GM19099 (cell line): ENCODE measurements around the gene SLC38A4.

Source experiments
- POLR2A ChIP-seq: IDR thresholded peaks from 3 replicates; pipeline ENCODE4 v1.6.1; 2011; ENCODE audit warnings: low read depth; ENCODE audit not compliant: insufficient read length; ENCODE audit errors: extremely low read depth

Gene SLC38A4, protein sequence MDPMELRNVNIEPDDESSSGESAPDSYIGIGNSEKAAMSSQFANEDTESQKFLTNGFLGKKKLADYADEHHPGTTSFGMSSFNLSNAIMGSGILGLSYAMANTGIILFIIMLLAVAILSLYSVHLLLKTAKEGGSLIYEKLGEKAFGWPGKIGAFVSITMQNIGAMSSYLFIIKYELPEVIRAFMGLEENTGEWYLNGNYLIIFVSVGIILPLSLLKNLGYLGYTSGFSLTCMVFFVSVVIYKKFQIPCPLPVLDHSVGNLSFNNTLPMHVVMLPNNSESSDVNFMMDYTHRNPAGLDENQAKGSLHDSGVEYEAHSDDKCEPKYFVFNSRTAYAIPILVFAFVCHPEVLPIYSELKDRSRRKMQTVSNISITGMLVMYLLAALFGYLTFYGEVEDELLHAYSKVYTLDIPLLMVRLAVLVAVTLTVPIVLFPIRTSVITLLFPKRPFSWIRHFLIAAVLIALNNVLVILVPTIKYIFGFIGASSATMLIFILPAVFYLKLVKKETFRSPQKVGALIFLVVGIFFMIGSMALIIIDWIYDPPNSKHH

DNA sequence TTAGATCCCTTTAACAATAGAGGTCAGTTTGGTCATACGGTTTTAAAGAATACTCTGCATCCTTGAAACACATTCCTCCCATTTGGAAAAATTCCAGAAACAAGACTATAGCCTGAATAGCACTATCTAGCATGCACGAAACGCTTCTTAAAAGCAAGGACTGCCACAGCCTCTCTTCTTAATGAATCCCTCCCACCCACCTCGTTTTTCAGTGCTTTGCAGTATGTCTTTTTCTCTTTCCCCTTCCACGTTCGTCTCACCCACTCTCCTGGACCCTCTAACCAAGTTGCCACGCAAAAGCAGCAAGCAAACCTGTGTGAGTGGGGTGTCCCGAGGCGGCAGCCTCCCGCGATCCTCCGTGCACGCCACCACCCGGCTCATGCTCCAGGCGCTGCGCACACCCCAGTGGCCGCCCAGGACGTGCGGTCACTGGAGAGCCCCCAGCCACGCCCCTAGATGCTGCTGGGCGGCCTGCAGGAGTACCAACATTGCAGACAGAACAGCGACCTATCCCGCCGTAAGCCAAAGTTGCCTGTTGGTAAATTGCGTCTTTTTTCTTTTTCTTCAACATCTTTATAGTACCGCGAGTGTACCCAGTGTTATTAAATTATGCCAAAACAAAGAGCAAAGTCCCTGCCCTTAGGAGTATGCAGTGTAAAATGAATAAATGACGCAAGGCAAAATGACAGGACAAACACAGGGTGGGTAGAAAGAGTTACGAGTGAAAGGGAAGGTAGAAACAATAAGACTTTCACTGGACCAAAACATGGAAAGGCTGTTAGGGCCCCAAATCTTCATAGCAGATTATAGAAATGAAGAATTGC lies at the start of gene SLC38A4:
SLC38A4 (minus strand) TSS at position 407 of the 824 bp plus-strand sequence. CDS start 32,926 bp downstream, outside the sequence.
- no peak for TF ChIP-seq POLR2A

DNA sequence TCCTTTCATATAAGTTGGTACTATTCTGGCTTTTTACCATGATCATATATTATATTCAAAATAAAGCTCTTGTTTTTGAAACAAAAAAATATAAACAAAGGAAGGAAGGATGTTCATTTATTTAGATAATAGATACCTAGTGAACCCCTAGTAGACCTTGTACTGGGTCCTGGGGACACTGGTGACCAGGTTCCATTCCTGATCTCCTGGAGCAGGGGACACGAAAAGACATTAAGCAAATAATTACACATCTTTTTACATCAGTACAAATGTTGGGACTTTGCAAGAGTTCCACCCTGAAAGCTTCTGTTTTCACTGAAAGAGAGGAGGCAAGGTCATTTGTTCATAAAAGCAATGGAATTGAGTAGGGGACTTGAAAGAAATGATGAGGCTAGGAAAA lies 49.3 kb upstream of the SLC38A4 start:
- TF ChIP-seq POLR2A, result no peak

DNA sequence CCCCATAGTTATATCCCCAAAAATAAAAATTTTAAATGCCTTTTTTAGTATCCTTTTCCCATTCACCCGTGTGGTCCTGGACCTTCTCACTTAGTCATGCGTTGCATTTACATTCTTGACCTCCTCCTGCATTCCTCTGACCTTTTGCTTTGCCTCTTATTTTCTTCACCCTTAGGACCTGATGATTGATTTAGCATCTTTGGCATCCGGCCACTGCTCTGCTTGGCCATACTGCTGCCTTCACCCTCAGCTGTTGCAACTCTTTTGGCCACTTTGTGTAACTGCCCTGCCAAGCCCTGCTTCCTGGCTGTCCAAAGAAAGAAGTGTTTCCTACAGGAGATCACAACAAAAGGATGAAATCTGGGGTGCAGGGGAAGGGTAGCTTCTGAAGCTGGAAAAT lies 48.8 kb upstream of the SLC38A4 start:
- no peak for TF ChIP-seq POLR2A

DNA sequence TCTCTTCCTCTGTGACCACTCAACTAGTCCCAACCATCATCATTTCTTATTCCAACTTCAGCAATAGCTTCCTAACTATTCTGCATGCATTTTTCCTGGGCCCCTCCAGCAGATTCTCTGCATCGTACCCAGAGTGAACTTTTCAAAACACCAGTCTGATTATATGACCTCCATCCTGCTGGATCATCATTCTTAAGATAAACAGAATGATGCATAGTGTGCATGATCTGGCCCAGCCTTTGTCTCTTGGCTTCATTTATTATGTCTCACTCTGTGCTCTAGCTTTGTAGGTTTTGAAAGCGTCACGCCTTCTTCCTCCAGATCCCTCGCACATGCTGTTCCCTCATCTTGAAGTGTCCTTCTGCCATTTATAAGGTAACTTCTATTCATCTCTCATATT lies 46.3 kb upstream of the SLC38A4 start:
- TF ChIP-seq POLR2A, result no peak

DNA sequence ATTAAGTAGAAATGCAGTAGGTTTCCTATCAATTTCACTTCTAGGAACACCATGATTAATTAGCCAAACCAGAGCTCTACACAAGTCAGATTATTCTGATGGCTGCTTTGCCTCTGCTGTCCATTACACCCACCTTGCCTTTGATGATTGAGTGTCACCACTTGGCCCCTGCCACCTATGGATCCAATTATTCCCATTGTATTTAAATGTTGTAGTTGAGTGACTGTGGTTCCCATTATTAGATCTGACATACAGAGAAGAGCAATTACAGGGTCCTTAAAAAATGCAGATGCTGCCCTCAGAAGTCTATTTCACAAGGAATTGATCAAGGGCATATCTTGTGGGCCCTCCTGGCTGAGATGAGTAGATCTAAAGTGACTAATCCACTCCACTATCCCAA lies 39.5 kb upstream of the SLC38A4 start:
- TF ChIP-seq POLR2A, result no peak

DNA sequence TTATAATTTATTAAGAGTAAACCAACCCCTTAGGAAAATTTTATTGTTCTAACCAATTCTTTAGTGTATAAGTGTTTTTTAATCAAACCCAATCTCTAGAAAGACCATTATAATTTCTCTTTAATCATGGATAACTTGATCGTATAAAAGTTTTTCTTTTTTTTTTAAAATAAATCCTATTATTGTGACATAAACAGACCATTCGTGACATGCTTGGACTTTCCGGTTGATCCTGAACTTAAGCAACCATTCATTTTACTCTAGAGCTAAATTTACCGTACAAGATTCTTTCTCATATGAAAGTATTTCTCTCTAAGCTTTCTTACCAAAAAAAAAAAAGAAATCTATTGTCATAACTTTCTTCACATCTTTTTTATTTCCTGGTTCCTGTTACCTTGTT lies 32.6 kb upstream of the SLC38A4 start:
- no peak for TF ChIP-seq POLR2A

DNA sequence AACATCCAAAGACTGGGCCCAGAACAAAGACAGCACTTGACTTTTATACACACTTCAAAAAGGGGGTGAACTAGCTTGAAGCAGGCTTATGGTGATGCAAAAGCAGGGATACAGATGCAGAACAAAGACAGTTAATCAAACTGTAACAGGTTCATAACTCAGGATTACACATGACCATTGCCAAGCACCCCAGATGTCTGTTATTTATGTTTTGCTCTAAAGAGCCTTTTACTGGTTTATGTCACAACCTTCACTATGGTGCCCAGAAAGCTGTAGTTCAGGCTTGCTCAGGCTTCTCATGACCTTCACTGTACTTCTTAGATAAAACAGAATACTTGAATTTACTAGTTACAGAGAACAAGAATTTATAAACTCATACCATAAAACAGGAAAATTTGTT lies 31.7 kb upstream of the SLC38A4 start:
- no peak for TF ChIP-seq POLR2A

DNA sequence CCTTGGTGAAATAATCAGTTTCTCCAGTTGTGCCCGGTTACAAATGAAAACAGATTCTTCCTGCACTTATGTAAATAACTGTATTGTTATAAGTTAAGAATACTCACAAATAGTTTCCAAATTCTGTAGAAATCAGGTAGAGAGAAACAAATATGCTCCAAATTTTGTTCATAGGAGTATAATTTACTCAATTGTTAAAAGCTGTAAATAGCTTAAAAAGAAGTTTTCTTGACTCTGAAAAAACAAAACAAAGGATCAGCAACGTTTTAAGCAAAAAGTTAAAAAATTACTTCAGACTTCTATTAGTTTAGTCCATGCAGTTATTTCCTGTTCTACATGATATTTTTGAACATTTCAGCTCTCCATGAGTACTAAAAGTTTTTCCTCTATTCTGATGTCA lies 30.0 kb upstream of the SLC38A4 start:
- TF ChIP-seq POLR2A, result no peak

DNA sequence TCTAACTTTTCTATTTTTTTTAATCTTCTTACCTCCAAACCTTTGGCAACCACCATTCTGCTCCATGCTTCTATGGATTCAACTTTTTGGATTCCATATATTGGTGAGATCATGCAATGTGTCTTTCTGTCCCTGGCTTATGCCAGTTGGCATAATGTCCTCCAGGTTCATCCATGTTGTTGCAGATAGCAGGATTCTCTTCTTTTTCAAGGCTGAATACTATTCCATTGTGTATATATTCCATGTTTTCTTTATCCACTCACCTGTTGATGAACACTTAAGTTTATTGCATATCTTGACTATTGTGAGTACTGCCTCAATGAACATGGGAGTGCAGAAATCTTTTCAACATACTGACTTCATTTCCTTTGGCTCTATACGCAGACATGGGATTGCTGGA lies 21.2 kb upstream of the SLC38A4 start:
- no peak for TF ChIP-seq POLR2A

DNA sequence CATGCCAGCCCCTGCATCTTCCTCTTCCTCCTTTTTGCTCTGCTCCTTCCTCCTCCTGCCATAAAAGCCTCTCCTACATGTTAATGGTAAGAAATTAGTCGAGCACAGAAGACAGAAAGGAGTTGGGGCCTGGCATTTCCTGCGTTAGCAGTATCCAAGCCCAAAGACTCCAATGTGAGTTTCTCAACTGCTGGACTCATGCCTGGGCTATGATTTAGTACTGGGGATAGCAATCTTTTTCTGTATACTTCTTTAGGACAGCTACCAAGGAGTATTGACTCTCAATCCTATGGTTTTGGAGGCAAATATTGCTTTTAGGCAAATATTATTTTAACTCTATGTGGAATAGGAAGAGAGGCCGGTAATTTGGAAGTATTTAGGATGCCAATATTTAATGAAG lies 18.0 kb upstream of the SLC38A4 start:
- no peak for TF ChIP-seq POLR2A

DNA sequence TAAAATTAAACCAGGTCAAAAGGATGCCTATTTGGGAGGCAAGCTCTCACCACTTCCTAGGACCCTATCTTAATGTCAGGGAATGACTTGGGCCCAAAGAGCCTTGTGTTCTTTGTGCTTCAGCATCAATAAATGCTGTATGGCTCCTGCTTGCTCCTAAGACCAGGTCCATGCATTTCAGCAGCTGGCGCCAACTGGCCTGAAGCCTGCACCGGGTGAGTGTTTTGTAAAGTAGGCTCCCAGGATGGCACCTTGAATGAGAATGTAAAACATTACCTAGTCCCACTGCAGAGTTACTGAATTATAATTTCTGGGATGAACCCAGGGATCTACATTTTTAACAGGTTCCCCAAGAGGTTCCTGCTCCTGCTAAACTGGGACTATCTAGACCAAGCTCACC lies 16.1 kb upstream of the SLC38A4 start:
- no peak for TF ChIP-seq POLR2A

DNA sequence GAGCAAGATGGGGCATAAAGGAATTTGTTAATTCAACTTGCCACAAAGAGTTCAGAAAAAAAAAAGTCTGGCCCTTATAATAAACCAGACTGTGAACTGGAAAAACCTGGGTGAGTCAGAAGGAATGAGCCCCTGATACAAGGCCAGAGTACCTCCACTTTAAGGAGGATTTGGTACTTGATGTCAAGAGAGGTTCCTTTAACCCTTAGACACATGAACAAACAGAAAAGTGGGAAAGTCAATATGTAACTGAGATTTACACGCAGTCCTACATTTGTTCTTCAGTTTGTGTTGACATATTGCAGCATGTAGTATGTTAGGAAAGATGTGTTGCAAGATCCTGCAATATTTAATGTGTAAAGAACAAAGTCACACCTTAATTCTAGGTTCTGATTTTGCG lies 14.2 kb upstream of the SLC38A4 start:
- no peak for TF ChIP-seq POLR2A

DNA sequence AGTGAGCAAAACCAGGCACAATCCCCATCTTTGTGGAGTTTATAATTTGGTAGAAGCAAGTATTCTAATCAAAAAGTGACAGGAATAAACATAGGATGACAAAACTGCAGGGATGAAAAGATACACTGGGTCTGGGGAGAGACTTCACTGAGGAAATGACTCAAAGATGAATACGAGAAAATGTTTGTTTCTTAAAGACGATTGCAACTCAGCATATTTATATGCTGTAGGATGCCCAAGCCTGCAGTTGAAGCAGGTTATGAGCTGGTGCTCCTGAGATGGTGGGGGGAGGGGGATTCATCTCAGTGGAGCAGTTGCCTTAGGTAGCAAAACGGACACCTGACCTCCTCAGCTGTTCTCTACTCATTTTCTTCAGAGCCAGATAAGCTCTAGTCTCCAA lies 13.4 kb upstream of the SLC38A4 start:
- TF ChIP-seq POLR2A, result no peak

DNA sequence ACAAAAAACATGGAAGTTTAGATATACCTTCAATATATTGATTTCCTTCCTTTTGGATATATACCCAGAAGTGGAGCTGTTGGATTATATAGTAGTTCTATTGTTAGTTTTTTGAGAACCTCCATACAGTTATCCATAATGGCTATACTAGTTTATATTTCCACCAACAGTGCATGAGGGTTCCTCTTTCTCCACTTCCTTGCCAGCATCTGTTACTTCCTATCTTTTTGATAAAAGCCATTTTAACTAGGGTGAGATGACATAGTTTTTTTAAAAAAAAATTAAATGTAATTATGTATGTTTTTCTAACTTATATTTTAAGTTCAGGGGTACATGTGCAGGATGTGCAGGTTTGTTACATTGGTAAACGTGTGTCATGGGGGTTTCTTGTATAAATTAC lies 10.0 kb upstream of the SLC38A4 start:
- no peak for TF ChIP-seq POLR2A

DNA sequence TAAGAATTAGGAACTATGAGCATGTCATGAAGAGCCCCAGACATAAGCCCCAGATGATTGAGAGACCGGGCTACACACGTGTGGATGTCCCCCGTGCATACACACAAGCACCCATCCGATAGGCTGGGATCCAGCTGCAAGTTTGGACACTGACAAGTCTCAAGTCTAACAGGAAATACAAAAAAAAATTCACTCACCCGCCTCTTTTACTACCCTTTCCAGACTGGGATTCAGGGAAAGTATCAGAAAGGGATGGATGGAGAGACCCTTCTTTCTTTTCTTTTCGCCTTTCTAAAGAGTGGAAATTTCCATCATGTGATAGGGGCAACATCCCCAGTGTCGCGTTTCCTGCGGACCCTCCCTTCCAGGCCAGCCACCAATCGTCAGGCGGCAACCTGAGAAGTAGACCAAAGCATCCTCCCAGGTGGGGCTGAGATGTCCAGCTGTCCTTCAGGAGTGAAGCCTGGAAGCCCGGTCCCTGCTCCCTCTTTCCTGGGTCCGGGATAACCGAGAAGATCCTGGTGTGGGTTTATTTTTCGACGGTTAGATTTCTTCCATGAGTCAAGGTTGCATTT lies 6.4 kb upstream of the SLC38A4 start:
- no peak for TF ChIP-seq POLR2A
